ENCODE data around the gene CD5L.

DNA sequence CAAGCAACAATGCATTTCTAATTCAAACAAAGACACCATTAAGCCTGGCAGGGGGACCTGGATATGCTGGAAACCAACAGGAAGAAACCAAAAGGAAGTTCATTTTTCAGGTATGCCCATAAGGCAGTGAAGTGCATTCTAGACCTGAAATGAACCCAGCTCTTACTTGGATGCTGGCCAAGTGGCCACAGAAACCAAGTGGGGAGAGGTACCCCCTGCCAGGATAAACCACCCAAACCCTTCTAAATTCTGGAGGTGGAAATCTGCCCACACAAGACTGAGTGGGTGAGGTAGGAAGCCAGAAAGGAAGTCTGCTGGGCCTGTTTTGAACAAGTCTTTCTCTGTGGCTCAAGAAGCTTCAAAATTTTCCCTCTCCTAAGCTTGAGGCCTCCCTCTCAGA is 2.6 kb downstream of the CD5L start:
- TF ChIP-seq, protein P1, sequence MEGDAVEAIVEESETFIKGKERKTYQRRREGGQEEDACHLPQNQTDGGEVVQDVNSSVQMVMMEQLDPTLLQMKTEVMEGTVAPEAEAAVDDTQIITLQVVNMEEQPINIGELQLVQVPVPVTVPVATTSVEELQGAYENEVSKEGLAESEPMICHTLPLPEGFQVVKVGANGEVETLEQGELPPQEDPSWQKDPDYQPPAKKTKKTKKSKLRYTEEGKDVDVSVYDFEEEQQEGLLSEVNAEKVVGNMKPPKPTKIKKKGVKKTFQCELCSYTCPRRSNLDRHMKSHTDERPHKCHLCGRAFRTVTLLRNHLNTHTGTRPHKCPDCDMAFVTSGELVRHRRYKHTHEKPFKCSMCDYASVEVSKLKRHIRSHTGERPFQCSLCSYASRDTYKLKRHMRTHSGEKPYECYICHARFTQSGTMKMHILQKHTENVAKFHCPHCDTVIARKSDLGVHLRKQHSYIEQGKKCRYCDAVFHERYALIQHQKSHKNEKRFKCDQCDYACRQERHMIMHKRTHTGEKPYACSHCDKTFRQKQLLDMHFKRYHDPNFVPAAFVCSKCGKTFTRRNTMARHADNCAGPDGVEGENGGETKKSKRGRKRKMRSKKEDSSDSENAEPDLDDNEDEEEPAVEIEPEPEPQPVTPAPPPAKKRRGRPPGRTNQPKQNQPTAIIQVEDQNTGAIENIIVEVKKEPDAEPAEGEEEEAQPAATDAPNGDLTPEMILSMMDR (IDR thresholded peaks at IDR 0.05): no peak
- no peak for TF ChIP-seq POLR2A (IDR thresholded peaks at IDR 0.05)
